DMS 273 treated with DMSO at 0.1 percent for 48 hours (cell line): ENCODE measurements around the gene TFPI.

ENCODE experiments used
- DNase-seq: peaks from one replicate; lab custom pipeline; 2025; lab: John Stamatoyannopoulos, UW

TFPI gene

GRCh38 chr2:187461294-187462261, 92.7 kb downstream of the TFPI start:
- DNase-seq, result no peak

DNA sequence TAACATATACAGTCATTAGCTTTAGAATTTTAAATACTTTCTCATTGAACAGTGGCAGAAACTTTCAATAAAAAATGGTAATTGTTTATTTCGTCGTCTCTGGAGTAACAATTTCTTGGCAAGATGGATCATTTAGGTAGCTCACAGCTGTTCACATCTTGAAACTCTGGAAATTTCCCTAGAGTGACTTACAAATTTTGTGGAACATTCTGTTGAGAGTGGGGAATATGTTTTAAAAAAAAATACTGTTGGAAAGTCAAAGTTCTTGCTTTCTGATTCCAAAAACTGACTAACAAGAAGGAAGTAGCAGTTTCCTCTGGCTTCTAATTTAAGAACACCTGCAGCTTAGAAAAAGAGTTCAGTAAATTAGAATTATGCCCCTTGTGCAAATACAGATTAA, 95.0 kb downstream of the TFPI start:
- no peak for DNase-seq

- DNase-seq, result no peak
Measured at GRCh38 chr2:187453078-187453641, 101.1 kb downstream of the TFPI start.

DNA sequence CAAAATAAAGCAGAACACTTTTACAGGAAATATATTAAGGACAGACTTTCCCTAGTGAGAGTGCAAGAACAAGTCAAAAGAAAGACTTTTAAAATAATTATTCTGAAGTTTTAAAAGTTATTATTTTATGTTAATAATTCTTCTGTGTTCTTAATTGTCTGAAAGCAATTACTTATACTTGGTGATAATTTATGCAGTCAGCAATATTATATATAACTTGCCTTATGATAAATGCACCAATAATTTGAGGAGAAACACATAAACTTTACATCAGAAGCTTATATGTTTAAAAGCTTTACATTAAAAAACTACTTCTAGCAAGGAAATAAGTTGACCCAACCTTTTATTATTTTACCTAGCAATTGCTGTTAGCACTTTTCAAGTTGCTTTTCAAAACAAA, 102.7 kb downstream of the TFPI start:
- no peak for DNase-seq

GRCh38 chr2:187447336-187447735, 106.9 kb downstream of the TFPI start:
- DNase-seq, result no peak

GRCh38 chr2:187446711-187447110, 107.5 kb downstream of the TFPI start:
- no peak for DNase-seq

DNA sequence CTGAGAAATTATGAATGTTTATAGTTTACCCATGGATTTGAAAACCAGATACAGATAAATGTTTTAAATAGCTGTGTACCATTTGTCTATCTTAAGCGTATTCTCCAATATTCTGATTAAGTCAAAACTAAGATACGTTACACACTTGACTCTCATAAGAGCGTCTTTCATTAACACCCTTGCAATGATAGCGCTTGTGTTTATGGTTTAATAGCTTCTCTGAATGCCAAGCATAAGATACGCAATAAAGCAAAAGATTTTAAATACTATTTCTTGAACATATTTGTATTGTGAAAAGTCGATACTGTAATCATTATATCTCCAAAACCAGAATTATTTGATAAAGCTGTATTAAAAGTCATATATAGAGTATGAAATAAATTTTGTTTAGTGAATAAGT, 109.2 kb downstream of the TFPI start:
- DNase-seq, result no peak

GRCh38 chr2:187442778-187443177, 111.5 kb downstream of the TFPI start:
- no peak for DNase-seq

GRCh38 chr2:187442378-187442777, 111.9 kb downstream of the TFPI start:
- DNase-seq, result no peak

DNA sequence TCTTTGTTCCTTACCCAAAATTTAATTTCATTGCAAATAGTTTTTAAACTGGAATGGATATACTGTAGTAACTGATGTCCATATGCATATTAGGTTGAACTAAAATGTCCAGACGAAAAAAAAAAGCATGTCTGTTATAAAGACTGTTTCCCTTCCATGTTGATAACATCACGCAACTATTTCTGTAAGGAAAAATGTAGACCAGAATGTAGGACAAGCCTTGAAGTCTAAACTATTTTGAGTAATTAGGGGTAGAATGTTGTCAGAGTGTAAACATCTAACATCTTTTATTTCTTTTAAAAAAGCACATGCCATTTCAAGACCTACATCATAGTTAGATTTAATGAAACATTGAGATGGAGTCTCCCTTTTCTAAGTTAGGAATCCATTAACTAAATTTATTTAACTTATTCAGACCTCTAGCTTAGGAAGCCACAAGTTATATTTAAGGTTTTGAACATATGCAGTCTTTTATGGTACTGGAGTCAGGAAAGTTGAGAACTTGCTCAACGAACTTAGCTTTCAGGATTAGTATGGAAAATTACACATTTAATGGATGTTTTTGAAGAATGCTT, 114.0 kb downstream of the TFPI start:
- DNase-seq, result no peak

DNA sequence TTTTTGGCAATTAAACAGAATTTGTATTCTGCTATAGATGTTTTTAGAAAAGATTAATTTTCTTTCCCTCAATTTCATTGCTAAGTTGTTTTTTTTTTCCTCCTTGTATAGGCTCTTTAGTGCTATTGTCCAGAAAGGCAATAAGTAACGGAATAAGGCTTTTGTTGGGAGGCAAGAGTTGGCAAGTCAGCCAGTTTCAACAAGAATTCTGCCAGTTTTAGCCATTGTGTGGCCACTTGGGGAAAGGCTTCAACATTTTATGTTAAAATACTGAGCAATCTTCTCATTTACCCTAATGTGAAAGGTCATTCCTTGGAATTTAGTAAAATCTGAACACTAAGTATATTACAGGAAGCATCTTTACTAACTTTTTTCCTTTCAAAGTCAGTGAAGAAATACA, 115.8 kb downstream of the TFPI start:
- DNase-seq, result no peak

DNA sequence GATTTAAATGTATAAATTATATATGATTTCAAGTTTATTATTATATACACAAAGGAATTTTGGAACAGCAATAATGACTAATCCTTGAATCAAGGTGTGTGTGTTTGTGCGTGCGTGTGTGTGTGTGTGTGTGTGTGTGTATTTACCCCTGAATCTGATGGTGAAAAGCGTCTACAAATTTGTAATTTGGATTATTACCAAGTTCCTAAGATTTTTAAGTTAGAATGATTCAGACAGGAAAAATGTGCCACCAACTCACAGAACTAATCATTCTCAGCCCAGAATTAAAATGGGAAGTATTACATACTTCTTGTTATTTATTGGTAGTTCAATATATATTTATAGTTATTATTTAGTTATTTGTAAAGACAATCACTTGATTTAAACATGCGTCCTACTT, 118.5 kb downstream of the TFPI start:
- no peak for DNase-seq

DNA sequence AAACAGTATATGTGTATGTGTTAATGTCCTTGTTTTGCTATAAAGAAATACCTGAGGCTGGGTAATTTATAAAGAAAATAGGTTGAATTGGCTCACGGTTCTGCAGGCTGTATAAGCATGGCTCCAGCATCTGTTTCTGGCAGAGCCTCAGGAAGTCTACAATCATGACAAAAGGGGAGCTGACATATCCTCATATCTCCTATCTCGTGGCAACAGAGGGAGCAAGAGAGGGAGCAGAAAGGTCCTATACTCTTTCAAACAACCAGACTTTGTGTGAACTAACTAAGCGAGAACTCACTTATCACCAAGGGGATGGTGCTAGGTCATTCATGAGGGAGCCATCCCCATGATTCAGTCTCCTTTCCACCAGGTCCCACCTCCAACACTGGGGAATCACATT, 119.2 kb downstream of the TFPI start:
- DNase-seq, result no peak

DNA sequence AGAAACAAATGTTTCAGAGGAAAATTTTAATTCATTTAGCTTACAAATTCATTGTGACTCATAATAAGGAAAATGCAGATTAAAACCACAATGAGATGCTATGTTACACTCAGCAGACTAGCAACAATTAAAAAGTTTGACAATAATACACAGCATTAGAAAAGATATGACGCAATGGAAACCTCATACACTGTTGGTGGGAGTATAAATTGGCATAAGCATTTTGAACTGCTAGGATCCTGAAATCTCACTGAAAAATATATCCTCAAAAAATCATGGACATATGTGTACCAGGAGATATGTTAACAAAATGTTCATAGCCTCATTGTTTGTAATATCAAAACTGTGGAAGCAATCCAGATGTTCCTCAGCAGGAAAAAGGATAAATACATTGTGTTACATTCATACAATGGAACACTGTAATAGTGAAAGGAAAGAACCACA, 119.9 kb downstream of the TFPI start:
- DNase-seq, result no peak

DNA sequence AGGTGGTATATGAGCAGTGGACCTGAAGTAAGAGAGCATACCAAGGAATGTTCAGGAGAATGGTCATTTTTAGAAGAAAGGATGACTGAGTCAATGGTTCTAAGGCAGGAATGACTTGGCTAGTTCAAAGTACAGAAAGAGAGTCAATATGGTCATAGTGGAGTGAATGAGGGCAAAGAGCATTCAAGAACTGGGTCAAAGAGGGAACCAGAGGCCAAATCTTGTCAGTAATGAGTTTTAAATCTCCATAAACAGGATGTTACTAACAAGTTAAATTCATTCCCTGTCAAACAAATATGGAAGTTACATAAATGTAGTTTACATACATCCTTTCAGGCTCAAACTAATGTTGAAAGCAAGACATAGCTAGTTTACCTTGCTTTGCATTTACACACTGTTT, 122.3 kb downstream of the TFPI start:
- DNase-seq, result no peak

DNA sequence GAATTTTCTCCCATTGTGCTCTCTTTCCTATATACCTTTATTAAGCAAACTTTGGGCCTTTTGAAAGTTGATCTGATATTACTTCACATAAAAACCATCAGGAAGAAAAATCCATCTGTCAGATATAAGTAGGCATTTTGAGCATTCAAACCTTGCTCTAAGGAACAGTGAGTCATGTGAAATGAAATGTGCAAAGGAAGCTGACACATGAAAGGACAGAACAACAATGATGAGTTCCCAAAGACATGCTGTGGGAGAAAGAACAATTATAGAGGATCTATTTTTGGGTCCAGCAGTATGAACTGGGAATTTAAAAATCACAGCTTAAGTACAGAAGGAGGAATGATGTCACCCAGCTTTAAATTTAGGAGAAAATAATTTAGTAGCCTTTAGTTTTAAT, 124.2 kb downstream of the TFPI start:
- no peak for DNase-seq

DNA sequence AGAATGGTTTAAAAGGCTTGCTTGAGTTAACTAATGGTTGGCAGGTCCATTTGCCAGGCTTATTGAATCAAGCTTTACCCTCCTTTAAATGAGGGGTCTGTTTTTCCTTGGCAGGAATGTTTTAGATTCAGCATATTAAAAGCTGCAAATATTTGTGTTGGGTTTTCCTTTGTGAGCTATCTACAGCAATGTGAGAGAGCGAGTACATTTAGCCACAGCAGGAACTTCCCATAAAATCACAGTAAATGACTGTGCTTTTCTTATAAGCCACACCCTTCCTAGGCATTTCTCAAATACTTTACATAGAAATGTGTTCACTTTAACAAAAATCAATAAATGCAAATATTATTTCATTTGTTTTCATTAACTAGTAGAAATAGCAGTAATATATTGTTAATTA, 130.1 kb downstream of the TFPI start:
- DNase-seq, result no peak

DNA sequence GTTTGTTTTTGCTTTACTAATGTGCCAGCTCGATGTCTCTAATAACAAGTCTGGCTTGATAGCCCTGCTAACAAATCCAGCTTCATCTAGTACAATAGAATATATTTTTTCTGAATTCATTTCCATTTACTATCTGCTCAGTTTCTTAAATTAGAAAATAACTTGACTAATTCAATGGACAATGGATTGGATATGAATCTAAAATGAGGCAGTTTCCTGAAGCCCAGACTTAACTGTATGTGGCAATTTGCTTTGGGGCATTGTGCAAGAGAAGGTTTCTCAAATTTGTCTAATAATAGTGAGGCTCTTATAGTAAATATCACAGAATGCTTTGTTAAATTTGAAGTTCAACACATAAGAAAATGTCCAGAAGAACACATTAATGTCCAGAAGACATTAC, 132.0 kb downstream of the TFPI start:
- no peak for DNase-seq

GRCh38 chr2:187421519-187421918, 132.7 kb downstream of the TFPI start:
- no peak for DNase-seq

- no peak for DNase-seq
Measured at GRCh38 chr2:187419808-187420207, 134.4 kb downstream of the TFPI start.

DNA sequence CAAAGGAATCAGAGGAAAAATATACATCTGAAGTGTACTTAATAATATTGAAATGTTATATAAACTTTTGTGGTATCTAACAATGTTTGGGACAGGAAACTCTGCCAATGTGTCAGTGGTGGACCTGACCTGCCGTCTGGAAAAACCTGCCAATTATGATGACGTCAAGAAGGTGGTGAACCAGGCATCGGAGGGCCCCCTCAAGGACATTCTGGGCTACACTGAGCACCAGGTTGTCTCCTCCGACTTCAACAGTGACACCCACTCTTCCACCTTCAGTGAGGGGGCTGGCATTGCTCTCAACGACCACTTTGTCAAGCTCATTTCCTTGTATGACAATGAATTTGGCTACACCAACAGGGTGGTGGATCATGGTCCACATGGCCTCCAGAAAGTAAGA, 138.8 kb downstream of the TFPI start:
- no peak for DNase-seq
